Hepatocyte (in vitro differentiated cells): ENCODE results near the gene SSTR3. TPM values are rescaled to one million over a fixed set of nuclear protein-coding genes. Genes with fewer than 3 reads are reported as not detected.
"Not testable (repeated sequence)": the region's sequence is repeated elsewhere in the genome, so short reads cannot be mapped to it uniquely, and the experiment has no call there.

Source experiments
- DNase-seq: peaks from one replicate; pipeline ENCODE4 v3.0.0-alpha.2; 2016; ENCODE audit warnings: low spot score
- H2AFZ ChIP-seq: fragments of 200-600 bp; sonication (generic); 2 replicates; pipeline ENCODE4 v1.6.0; 2016; ENCODE audit warnings: antibody characterized with exemption, mild to moderate bottlenecking
- H3K27ac ChIP-seq: fragments of 200-600 bp; sonication (generic); 2 replicates; pipeline ENCODE4 v1.5.1; 2016; ENCODE audit warnings: mild to moderate bottlenecking
- H3K27me3 ChIP-seq: fragments of 200-600 bp; sonication (generic); 2 replicates; pipeline ENCODE4 v1.6.1; 2016
- H3K36me3 ChIP-seq: fragments of 200-600 bp; sonication (generic); replicated peaks from 2 replicates; pipeline ENCODE4 v1.5.1; 2016; ENCODE audit warnings: low read depth; ENCODE audit not compliant: insufficient read depth
- H3K4me1 ChIP-seq: fragments of 200-600 bp; sonication (generic); 2 replicates; pipeline ENCODE4 v1.5.1; 2016; ENCODE audit warnings: mild to moderate bottlenecking, moderate library complexity; ENCODE audit not compliant: insufficient read depth
- H3K4me2 ChIP-seq: fragments of 200-600 bp; sonication (generic); 2 replicates; pipeline ENCODE4 v1.6.0; 2016
- H3K4me3 ChIP-seq: fragments of 200-600 bp; sonication (generic); 2 replicates; pipeline ENCODE4 v1.5.1; 2016; ENCODE audit warnings: mild to moderate bottlenecking
- H3K79me2 ChIP-seq: fragments of 200-600 bp; sonication (generic); 2 replicates; pipeline ENCODE4 v1.6.0; 2017; ENCODE audit warnings: mild to moderate bottlenecking
- H3K9me2 ChIP-seq: fragments of 200-600 bp; sonication (generic); replicated peaks from 2 replicates; pipeline ENCODE4 v1.6.0; 2017; ENCODE audit warnings: mild to moderate bottlenecking; ENCODE audit not compliant: insufficient read depth
- H3K9me3 ChIP-seq: fragments of 200-600 bp; sonication (generic); 2 replicates; pipeline ENCODE4 v1.5.1; 2016; ENCODE audit warnings: low read depth, mild to moderate bottlenecking
- H4K20me1 ChIP-seq: fragments of 200-600 bp; sonication (generic); 2 replicates; pipeline ENCODE4 v1.6.0; 2016; ENCODE audit warnings: mild to moderate bottlenecking; ENCODE audit not compliant: insufficient read depth, poor library complexity, severe bottlenecking
- CTCF ChIP-seq: fragments of 200-600 bp; sonication (generic); IDR thresholded peaks from 2 replicates; pipeline ENCODE4 v1.5.1; 2016; ENCODE audit warnings: antibody characterized with exemption, mild to moderate bottlenecking; ENCODE audit not compliant: poor library complexity
- EZH2 ChIP-seq: fragments of 200-600 bp; sonication (generic); IDR thresholded peaks from 2 replicates; pipeline ENCODE4 v1.6.1; 2016; ENCODE audit warnings: antibody characterized with exemption, mild to moderate bottlenecking, borderline replicate concordance
- EZH2phosphoT487 ChIP-seq: fragments of 200-600 bp; sonication (generic); IDR thresholded peaks from one replicate; pipeline ENCODE4 v1.6.1; 2018; ENCODE audit warnings: antibody characterized with exemption, mild to moderate bottlenecking, low read depth, moderate library complexity; ENCODE audit not compliant: unreplicated experiment, severe bottlenecking
- WGBS: methylation state at CpG from one replicate; pipeline ENCODE4 v1.1.6; 2016; ENCODE audit warnings: low lambda C conversion rate; ENCODE audit errors: missing lambda C conversion rate; 5-methylcytosine and 5-hydroxymethylcytosine counted together
- polyA plus RNA-seq: library from polyadenylated mRNA; unstranded; fragments of >200 nt; fragmentation: Nextera tagmentation; extraction: Ambion mirVana; gene quantifications from 2 replicates; pipeline ENCODE4 v1.2.1, GENCODE V29; 2016
- total RNA-seq: library from RNA; depleted of rRNA; stranded (reverse); fragments of >200 nt; gene quantifications from 2 replicates; pipeline ENCODE4 v1.2.3, GENCODE V29; 2014

The SSTR3 gene
- total and polyA plus RNA-seq, 2 experiments from 2014 or later = 0.47 to 2.8 TPM

GRCh38 chr22:37253126-37253660 is 40.9 kb upstream of the SSTR3 start:
- Histone ChIP-seq H3K27me3 (peaks cover 4% of the 10 kb centered on the region), H3K4me1 (no peaks in the 10 kb centered on the region), H3K9me3 (no peaks in the 10 kb centered on the region), H3K4me2 (no peak overlapping the region), H3K9me2 (no peaks in the 10 kb centered on the region), H3K79me2 (no peaks in the 10 kb centered on the region), H4K20me1 (no peaks in the 10 kb centered on the region), H2AFZ (no peak overlapping the region), H3K4me3 (no peak overlapping the region), H3K36me3 (no peaks in the 10 kb centered on the region), H3K27ac (no peak overlapping the region)
- DNase-seq = no peak
- TF ChIP-seq EZH2 (no peak), CTCF (no peak), EZH2phosphoT487 (no peak)
- 55% methylated on average over 7 of the region's 7 CpGs for WGBS

- H3K36me3 ChIP-seq, H2AFZ ChIP-seq, H3K9me2 ChIP-seq, H3K4me3 ChIP-seq, H3K4me1 ChIP-seq, H3K9me3 ChIP-seq, H3K27ac ChIP-seq, H3K79me2 ChIP-seq, H3K27me3 ChIP-seq, DNase-seq, H3K4me2 ChIP-seq, H4K20me1 ChIP-seq: not testable (repeated sequence)
- 87% methylated on average over 8 of the region's 8 CpGs for WGBS
Measured at GRCh38 chr22:37251836-37252235, 39.6 kb upstream of the SSTR3 start.

- Histone ChIP-seq H4K20me1 (no peaks in the 10 kb centered on the region), H3K27me3 (no peaks in the 10 kb centered on the region), H3K79me2 (no peaks in the 10 kb centered on the region), H3K9me2 (no peaks in the 10 kb centered on the region), H3K4me1 (no peaks in the 10 kb centered on the region), H2AFZ (no peak overlapping the region), H3K27ac (no peak overlapping the region), H3K36me3 (no peaks in the 10 kb centered on the region), H3K4me3 (no peak overlapping the region), H3K4me2 (no peak overlapping the region), H3K9me3 (no peaks in the 10 kb centered on the region)
- 83% methylated on average over 12 of the region's 12 CpGs for WGBS
- DNase-seq = no peak
- no peak for TF ChIP-seq EZH2phosphoT487
- no peak for TF ChIP-seq CTCF
- TF ChIP-seq EZH2 = no peak
Measured at GRCh38 chr22:37249986-37250385, 37.7 kb upstream of the SSTR3 start.

GRCh38 chr22:37248251-37248650 is 36.0 kb upstream of the SSTR3 start:
- no peaks in the 10 kb centered on the region for H3K27me3 ChIP-seq
- peaks cover 3% of the 10 kb centered on the region for H3K4me1 ChIP-seq
- no peak overlapping the region for H3K4me3 ChIP-seq
- no peak for DNase-seq
- no peaks in the 10 kb centered on the region for H3K36me3 ChIP-seq
- no peaks in the 10 kb centered on the region for H3K9me2 ChIP-seq
- 80% methylated on average over 6 of the region's 6 CpGs for WGBS
- no peaks in the 10 kb centered on the region for H4K20me1 ChIP-seq
- TF ChIP-seq EZH2phosphoT487 (no peak), EZH2 (no peak)
- no peaks in the 10 kb centered on the region for H3K9me3 ChIP-seq
- no peak overlapping the region for H2AFZ ChIP-seq
- no peaks in the 10 kb centered on the region for H3K79me2 ChIP-seq
- H3K27ac ChIP-seq = no peak overlapping the region
- H3K4me2 ChIP-seq = no peak overlapping the region

GRCh38 chr22:37245740-37246139 is 33.5 kb upstream of the SSTR3 start:
- no peaks in the 10 kb centered on the region for H3K27me3 ChIP-seq
- H3K36me3 ChIP-seq = no peaks in the 10 kb centered on the region
- no peak overlapping the region for H3K4me3 ChIP-seq
- no peaks in the 10 kb centered on the region for H3K79me2 ChIP-seq
- TF ChIP-seq CTCF = no peak
- TF ChIP-seq EZH2 = no peak
- no peak for TF ChIP-seq EZH2phosphoT487
- no peak overlapping the region for H3K4me2 ChIP-seq
- H3K27ac ChIP-seq = no peak overlapping the region
- H3K9me3 ChIP-seq = no peaks in the 10 kb centered on the region
- H4K20me1 ChIP-seq = no peaks in the 10 kb centered on the region
- WGBS = 78% methylated on average over 6 of the region's 6 CpGs
- H3K9me2 ChIP-seq = no peaks in the 10 kb centered on the region
- H2AFZ ChIP-seq = no peak overlapping the region
- H3K4me1 ChIP-seq = peaks cover 3% of the 10 kb centered on the region
- no peak for DNase-seq
